Muscle of arm (tissue), 12 donors: Measurements from ENCODE around the gene MACROD2. TPM values are rescaled to one million over a fixed set of nuclear protein-coding genes. Genes with fewer than 3 reads are reported as not detected.

Experiments used
- DNase-seq: peaks from one replicate; pipeline ENCODE4 v3.0.0-alpha.2; 2013
- polyA plus RNA-seq, 12 donors: library from polyadenylated mRNA; unstranded; fragments of 120-200 nt; gene quantifications; one replicate each; pipeline ENCODE4 v1.2.1, GENCODE V29; 2013; ENCODE audit not compliant: insufficient read length in 12 of 12

MACROD2 gene
- polyA plus RNA-seq, 12 donors, result 2.7 to 19.1 (median 4.0) TPM; not detected in 1

DNA sequence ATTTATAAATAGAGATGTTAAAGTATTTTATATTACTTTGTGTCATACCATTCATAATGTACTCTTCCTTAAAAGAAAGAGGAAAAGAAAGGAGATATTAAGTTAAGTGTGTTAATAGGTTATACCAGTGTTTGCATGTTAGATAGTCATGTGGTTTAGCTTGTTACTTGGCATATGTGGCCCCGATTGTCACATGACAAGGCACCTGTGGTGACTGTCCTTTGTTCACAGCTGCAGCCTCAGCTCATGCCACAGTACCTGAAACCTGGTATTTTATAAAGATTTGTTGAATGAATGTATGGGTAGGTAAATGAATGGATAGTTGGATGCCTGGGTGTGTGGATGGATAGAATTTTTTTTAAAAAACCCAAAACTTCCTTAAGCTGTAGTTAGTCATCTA, 648.2 kb downstream of the MACROD2 start:
- DNase-seq, result no peak

DNA sequence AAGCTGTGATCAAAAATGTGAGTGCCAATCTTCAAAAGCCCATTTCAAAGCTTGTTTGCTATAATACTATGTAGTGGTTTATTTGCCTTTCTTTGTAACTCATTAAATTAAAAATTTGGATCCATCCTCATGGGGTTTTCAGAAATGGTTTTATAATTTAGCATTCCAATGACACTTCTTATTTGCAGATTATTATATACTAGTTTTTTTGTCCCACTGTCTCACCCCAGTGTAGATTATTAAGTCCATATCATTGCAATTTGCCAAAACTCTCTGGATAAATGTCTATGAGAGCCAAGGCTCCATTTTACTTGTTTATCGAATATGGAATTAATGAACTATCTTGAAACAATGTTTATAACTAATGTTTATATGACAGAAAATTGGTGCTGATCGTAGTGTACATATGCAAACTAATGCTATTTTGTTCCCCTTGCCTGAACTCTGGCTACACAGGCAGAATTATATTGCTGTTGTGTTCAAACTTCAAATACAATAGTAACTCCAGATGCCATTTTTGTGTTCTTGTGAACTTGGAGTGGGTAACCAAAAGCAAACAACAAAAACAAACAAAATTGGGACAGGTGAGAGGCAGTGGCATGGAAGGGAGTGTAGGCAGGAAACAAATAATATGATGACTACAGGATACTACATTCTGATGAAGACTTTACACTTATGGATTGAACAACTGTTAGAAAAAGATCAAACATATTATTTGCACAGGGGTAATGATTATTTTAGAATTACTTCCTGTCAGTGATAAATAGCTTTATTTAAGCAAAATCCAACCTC, 649.2 kb downstream of the MACROD2 start:
- DNase-seq, result no peak

DNA sequence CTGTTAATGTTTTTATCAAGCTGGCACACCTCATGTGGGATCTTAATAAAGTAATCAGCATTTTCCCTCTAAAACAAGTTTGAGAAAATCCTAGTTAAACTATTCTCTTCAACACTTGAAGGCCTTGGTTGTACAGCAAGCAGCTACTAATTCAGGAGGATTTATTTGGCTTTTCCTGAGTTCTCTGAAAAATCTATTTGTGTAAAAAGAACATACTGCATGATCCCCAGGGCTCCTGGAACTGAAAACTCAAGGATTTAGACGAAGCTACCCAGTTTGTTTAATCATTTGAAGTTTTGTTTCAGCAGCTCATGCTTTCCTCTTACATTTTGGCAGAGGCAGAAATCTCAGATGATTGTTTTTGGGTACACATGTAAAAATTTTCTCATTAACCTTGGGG, 651.7 kb downstream of the MACROD2 start:
- DNase-seq, result no peak

DNA sequence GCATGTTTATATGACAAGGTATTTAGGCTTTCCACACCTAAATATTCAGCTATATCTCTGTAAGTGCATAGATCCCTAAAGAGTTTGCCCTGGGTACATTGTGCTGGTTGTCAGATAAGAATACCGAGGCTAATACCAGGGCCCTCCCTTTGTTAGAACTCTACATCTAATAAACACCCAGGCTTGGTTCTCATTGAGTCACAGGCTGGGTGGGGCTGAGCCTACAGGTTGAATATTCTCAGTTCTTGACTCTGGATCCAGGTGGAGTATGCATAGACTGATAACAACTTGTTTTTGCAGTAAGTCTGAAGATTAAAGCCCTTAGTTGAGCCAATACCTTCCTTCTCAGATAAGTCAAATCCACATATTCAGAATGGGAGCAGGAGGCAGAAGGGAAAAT, 654.3 kb downstream of the MACROD2 start:
- no peak for DNase-seq

DNA sequence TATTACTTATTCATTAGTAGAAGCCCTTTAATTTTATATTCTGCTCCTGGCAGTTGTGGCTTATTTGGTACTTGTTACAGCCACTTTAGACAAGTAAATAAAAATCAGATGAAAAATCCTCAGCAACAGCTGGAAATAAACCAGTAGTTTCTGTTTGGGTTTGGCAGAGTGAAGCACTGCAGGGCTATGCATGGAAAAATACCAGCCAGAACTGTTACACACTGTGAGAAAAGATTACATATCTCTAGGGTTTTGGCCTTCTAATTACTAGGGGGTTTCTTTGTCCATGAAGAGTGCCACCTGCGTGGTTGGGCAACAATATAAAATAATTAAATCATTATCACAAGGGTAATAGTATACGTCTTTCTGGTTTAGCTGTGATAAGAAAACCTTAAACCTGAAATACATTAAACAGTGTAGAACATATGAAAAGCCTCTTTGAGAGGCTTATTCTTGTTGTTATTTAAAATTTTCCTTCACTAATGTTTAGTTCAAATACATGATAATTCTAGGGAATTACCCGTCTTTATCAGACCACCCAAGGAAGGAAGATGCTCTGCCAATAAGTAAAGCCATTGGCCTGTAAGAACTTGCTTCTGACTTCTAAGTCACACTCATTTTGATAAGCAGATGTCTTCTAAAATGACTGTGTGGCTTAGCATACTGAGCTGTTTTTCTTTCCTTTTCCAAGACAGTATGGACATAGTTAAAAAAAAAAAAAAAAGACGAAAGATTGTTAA, 662.1 kb downstream of the MACROD2 start:
- DNase-seq, result no peak

DNA sequence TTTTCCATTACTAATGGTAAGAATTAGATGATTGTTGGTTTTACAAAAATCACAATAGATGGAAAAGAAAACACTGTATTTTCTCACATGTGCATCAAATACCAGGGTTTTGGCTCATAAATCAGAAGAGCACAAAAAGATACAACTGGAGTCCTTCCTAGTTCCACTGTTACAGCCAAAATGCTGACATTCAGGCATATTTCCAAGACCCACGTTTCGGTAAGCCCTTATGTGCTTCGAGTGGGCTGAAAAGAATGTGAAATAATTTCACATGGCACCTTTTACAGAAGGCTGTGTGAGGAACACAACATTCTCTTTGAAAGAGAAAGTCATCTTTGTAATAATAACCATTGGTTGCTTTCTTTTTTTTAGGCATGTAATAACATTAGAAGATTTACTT, 668.8 kb downstream of the MACROD2 start:
- no peak for DNase-seq

DNA sequence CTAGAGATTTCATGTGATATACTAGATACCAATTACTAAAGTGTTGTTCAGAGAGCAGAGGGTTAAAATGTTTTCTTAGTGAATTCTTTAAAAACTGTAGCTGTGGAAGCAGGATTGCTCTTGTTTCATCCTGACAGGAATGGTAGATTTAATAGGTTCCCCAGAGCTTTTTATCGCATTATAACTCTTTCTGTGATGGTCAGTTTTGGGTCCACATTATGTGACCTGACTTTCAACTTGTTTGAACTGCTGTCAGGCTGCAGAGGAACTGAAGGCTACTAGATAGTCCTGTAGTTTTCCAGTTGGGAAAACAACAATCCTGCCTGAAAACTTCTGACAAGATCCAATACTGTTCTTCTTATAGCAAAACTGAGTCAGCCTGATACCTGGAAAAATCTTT, 671.4 kb downstream of the MACROD2 start:
- no peak for DNase-seq

DNA sequence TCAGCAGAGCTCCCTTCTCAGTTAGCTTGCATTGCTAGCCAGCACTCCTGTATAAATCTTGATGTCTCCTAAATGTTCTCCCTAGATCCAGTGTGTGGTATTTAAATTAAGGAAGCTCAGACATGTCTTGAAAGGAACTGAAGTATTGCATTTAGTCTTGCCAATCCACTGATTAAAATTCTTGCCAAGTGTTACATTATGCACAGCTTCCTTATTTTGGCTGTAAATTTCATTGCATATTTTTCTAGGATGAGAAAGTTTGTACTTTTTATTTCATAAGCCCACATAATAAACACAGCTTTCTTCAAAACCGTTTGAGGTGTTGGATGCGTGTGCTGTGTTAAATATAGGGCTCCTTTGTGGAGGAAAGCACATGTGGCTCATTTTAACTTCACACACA, 671.9 kb downstream of the MACROD2 start:
- DNase-seq, result no peak

DNA sequence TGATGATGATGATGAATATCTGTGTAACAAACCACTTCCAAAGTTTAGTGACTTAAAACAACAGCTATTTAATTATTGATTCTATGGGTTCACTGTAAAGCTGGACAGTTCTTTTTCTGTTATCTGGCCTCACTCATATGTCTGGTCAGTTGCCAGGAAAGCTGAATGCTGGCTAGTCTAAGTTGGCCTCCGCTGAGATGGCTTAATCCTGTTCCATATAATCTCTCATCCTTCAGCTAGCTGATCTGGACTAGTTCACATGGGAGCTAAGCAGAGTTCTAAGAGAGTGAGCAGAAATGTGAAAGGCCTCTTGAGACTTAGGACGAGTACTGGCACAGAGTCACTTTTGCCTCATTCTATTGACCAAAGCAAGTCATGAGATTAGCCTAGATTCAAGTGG, 676.8 kb downstream of the MACROD2 start:
- DNase-seq, result peak; percentile 31

DNA sequence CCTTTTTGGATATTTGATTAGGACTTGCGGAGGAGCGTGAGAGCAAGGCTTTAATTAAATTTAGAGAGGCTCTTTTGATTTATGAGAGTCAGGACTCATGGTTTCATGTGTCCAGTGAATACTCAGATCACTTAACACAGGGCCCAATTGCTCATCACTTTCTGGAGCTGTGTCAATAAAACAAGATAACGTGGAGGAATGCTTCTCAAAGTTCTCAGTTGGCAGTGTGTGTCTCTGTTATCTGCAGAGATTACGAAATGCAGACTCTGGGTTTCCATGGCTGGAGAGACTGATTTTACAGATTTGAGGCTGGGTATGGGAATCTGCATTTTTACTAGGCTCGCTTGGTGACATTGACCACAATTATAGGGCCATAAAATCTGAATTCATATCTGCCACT, 677.8 kb downstream of the MACROD2 start:
- no peak for DNase-seq

DNA sequence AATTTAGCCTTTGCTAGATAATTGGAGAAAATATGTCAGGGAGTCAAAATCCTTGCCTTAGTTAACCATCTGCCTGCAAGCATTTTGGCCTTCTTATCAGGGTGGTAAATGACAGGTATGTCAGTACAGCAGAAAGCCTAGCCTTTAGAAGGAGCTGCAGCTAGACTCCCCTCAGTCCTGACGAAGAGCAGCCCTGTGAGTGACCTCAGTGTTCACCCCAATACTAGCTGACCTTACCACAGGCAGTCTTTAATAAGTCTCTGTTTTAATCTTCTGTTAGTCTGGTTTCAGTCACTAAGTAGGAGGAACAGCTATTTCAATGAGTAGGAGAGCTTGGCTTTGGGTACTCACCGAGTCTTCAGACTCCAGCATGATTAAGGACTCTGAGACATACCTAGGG, 682.1 kb downstream of the MACROD2 start:
- DNase-seq, result no peak

DNA sequence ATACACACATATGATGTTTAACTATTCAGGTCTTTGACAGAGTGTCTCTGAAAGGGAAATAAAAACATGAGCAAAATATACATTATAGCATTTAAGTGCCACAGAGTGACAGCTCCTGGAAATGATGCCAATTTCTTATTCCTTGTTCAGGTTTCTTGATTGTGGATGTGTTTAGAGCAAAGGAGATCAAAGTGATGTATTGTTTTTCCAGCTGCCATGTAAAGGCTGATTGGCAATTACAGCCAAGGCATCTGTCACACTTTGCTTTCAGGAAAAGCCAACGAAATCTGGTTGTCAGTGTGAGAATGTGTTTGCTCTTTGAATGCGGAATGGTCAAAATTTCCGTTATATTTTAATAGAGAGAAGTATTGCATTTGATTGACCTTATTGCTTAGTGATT, 689.9 kb downstream of the MACROD2 start:
- DNase-seq, result no peak

DNA sequence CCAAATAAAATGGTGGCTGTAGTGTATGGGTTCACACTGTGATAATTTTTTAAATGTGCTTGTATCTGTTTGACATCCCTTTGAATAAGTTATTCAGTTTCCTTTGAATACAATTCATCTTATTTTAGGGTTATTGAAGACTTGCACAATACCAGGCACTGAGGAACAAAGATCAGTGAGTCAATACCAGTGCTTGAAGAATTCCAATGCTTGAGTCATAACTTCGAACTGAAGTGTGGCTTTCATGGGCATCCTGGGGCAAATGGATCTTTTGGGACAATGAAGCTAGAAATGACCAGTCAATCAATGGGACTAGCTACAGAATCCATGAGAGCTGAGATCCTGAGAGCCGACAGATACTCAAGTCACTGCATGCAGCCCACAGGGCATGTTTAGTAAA, 692.0 kb downstream of the MACROD2 start:
- no peak for DNase-seq

DNA sequence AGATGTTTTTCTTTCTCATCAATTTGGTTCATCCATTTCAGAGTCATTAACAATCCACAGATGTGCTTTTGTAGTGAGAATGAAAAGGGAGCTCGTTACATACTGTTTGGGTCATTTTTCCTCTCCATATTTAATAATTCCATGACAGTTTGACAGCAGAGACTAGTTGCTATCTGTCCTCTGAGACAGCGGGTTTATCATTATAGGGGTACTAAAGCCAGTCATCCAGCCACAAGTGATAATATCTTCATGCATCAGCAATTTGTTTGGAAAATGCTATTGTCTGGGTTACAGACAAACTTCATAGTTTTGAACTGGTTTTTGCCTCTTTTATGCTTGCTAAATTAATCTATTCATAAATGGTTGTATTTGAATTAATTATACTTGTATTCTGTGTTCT, 692.7 kb downstream of the MACROD2 start:
- DNase-seq, result no peak

DNA sequence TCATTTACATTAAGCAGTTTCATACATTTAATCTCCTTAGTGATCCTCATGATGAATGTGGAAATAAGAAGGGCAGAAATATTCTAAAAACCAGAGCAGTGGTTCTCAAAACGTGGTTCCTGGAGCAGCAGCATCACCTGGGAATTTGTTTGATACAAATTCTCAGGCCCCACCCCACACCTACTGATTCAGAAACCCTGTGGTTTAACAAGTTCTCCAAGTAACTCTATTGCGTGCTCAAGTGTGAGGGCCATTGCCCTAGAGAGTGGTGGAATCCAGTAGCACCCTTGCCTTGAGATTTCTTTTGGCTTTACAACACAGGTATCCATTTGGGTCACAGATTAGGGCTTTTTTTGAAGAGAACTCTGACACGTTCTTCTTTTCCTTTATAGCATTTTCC, 696.7 kb downstream of the MACROD2 start:
- DNase-seq, result no peak

DNA sequence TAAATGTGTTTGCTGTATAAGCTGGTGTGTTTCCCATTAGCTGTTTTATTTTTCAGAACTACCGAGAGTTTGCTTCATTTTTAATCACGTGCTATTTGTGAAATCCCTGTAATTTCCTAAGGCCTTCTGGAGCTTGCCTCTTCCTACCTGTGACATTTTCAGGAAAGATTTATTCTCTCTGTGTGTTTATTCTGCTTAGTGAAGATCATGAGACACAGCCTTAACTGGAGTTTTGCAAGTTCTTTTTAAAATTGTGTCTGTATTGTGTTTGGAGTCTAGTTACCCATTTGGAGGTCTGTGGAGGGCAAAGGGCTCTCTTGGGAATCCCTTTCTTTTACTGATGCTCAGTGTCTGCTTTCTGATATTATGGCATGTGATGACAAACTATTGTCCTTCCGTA, 701.2 kb downstream of the MACROD2 start:
- no peak for DNase-seq

DNA sequence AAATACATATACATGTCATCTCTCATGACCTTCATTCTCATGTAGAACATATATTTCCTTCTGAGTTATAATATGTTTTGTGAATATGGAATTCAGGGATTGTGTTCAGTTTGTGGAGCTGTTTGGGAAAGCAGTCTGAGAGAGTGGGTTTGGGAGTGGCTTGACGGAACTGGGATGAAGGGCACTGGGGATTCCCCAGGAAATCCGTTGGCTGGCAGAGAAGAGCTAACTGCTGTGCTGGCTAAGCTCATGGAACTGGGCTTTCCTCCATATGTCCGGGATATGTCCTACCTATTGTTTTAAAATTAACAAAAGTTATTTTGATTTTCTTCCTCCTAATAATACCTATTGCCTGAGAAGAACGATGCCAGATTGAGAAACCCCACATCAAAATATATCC, 701.6 kb downstream of the MACROD2 start:
- no peak for DNase-seq

DNA sequence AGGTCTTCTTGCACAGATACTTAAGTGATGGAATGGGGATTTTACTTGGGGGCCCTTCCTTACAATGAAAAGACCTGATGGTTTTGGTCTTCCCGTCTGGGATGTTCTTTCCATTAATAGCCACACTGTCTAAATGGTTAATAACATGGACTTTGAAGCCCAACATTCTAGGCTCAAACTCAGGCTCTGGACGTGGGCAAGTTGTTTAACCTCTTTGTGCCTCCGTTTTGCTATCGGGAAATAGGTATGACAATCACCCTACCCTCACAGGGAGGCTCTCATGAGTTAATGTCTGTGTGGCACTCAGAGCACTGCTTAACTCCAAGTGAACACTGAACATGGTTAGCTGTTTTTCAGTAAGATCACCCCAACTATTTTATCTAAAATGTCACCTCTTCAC, 702.8 kb downstream of the MACROD2 start:
- no peak for DNase-seq

DNA sequence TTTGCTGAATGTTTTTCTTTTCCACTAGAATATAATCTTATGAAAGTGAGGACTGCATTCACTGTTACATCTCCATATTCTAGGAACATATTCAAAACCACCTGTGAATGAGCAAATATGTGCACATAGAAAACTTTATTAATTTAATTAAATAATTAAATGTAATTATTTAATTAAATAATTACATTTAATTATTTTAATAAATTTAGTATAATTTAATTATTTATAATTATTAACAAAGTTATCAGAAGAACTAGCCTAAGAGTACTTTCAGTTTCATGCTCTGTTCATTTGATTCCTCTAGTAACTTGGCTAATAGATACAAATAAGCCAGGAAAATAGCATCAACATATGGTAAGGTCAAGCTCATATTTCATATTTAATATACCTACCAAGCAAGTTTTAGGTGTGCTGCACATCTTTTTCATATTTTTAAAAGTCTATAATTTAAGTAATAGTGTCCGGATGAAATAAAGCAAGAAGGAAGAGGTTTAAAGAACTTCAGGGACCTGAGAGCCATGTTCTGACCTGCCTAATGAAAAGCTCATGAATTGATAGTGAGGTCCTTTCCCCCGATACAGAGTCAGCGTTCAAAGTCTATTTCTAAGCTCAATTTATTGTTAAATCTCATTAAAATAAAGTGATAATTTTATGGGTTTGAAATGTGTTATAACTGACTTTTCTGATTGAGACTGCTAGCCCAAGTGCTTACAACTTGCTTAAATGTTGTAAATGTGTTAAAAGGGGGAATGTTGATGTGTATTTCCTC, 703.5 kb downstream of the MACROD2 start:
- DNase-seq, result no peak

DNA sequence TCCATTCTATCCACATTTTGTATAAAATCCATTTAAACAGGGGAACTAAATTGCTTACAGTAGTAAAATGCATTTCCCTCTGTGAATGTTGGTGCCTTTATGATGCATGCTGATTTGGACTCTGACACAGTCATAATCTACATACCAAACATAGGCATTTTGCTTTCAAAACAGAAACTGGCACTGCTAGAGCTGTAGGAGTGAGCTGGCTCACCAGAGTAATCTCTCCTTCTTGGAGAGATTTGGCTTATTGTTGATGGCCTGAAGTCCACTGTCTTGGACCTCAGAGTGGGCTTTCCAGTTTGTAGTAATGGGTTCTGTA, 705.3 kb downstream of the MACROD2 start:
- no peak for DNase-seq

DNA sequence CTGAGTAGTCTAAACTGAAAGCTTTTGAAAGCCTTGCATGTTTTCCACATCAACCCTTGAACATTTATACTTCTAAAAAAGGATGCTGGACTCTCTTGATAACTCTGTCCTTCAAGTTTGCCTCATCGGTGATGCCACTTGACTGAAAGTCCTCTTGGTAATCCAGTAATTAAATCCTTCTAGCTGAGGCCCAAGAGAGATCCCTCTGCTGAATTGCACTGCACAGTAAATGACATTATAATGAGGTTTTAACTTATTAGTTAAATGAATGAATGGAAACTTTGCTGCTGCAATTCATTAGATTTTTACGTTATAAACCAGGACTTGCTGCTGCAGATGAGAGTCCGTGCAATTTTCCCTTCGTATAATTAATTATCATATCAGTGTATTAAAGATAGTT, 706.0 kb downstream of the MACROD2 start:
- DNase-seq, result no peak

DNA sequence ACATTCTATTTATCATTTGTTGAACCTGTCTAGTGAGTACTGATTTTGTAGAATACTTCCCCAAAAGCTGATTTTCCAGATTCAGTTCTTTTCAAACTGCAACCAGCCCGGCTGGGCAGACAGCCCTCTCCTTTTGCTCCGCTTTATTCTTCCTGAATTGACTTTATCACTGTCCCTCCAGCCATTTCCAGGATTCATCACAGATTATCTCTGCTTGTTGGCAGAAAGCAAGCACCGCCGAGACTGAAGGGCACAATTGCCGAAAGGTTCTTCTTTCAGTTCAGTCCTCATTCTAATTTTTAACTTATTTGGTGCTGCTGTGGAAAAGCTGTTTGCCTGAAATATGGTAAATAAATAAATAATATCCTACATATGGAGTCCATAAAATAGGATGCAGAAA, 711.2 kb downstream of the MACROD2 start:
- no peak for DNase-seq
